Coronary artery (tissue), 2 donors: ENCODE measurements around the gene DCTN2.

Experiments used
- DNase-seq: peaks from one replicate; pipeline ENCODE4 v3.0.0-alpha.2; 2017; ENCODE audit warnings: low spot score
- H3K27ac ChIP-seq, 2 donors: fragments of 200-600 bp; sonication (generic); one replicate each; pipeline ENCODE4 v1.5.1; 2016 to 2019
- H3K4me3 ChIP-seq: fragments of 200-600 bp; sonication (generic); 2 replicates; pipeline ENCODE4 v1.5.1; 2016; ENCODE audit warnings: mild to moderate bottlenecking, moderate library complexity
- CTCF ChIP-seq: fragments of 200-600 bp; sonication (generic); IDR thresholded peaks from one replicate; pipeline ENCODE4 v1.5.1; 2019; ENCODE audit warnings: antibody characterized with exemption

Gene DCTN2

DNA sequence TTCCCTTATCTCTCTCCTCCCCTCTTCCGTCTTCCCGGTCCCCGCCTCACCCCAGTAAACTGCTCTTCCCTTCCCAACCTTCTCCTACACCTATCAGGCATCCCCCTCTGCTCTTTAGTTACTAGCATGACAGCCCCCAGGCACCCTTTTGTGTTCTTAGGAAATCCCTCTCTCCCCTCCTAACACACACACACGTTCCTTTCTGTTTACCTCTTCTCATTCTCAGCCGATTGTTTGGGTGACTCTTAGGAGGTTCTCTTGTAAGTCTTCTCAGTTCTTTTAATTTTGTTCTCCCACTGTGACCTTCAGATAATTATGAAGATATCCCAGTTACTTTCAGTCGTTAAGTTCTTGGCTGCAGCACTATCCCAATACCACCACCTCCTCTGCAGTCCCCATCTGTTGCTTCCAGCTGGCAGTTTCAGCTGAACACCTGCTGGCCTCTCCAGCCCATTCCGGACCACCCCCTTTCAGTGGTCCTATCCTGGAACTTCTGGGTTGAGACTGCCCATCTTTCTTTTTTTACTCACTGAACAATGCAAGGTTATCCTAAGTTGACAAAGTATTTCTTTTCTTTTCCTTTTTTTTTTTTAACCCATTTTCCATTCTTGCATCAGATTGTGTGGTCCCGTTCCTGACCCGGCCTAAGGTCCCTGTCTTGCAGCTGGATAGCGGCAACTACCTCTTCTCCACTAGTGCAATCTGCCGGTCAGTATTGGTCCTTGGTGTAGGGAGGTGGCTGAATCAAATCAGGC lies 58.4 kb downstream of the DCTN2 start:
- no peak for DNase-seq
- Histone ChIP-seq H3K27ac (peak overlapping the region; percentile 62 to 96), H3K4me3 (peak overlapping the region; percentile 100)
- TF ChIP-seq CTCF = no peak

DNA sequence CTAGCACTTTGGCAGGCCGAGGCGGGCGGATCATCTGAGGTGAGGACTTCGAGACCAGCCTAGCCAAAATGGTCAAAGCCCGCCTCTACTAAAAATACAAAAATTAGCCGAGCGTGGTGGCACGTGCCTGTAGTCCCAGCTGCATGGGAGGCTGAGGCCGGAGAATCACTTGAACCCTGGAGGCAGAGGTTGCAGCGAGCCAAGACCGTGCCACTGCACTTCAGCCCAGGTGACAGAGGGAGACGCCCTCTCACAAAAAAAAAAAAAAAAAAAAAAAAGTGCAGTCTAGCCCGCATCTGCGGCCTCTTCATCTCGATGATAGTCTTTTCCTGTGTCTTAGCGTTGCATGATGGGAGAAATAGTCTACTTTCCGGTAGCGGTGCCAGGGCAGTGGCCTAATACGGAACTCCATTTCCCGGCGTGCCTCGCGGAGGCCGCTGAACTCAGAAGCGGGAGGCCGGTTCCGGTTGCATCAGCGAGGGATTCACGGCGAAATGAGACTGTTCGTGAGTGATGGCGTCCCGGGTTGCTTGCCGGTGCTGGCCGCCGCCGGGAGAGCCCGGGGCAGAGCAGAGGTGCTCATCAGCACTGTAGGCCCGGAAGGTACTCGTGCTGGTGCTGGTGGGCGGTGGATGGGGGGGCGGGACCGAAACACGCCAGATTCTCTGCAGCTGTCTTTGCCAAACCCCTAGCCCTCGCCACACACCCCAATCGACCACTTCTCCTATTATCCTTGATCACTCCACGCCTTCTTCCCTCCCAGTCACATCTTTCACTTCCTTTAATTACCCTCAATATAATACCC lies 59.2 kb downstream of the DCTN2 start, which contains the start of gene MARS1:
TSS of gene MARS1 (plus strand) at position 472 of the 805 bp plus-strand sequence. CDS start at position 495, 23 bp downstream.
- peak; percentile 94 for DNase-seq
- Histone ChIP-seq H3K4me3 (peak within 1 kb of the TSS; percentile 100), H3K27ac (peak within 1 kb of the TSS; percentile 62 to 96)
- TF ChIP-seq CTCF = no peak

DNA sequence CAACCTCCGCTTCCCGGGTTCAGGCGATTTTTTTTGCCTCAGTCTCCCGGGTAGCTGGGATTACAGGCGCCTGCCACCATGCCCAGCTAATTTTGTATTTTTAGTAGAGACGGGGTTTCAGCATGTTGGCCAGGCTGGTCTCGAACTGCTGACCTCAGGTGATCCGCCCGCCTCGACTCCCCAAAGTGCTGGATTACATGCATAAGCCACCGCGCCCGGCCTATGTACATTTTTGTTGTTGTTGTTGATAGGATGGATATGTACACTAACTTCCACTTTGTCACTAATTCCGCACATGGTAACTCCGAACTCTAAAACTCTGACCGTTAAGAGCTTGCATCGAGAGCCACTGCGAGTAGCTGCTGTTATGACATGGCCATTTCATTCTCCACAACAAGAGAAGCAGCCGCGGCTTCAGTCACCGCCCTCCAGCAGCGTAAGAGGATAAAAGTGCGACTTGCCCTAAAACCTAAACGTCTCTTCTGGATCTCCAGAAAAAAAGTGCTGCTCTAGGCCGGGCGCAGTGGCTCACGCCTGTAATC lies 59.9 kb downstream of the DCTN2 start:
- H3K27ac ChIP-seq = peak overlapping the region in 1 of 2 donors; percentile 58
- no peak for DNase-seq
- H3K4me3 ChIP-seq = peak overlapping the region; percentile 100
- no peak for TF ChIP-seq CTCF

GRCh38 chr12:57485695-57486094 lies 61.3 kb downstream of the DCTN2 start:
- TF ChIP-seq CTCF = no peak
- no peak overlapping the region for H3K27ac ChIP-seq
- DNase-seq = no peak
- no peak overlapping the region for H3K4me3 ChIP-seq

GRCh38 chr12:57483466-57483865 lies 63.5 kb downstream of the DCTN2 start:
- Histone ChIP-seq H3K27ac (no peak overlapping the region), H3K4me3 (no peak overlapping the region)
- TF ChIP-seq CTCF = no peak
- DNase-seq = no peak

- H3K27ac ChIP-seq = no peak overlapping the region
- DNase-seq = no peak
- TF ChIP-seq CTCF = no peak
- no peak overlapping the region for H3K4me3 ChIP-seq
These were observed 65.3 kb downstream of the DCTN2 start for GRCh38 chr12:57481671-57482070.
